Measurements from ENCODE around the gene RFTN1.

RFTN1 gene

GRCh38 chr3:16373341-16373946 is 140.1 kb downstream of the RFTN1 start:
- DNase-seq, result no peak

- no peak for DNase-seq
Observed at GRCh38 chr3:16372362-16373292, 140.9 kb downstream of the RFTN1 start.

- DNase-seq, result no peak
Observed at GRCh38 chr3:16370872-16371740, 142.4 kb downstream of the RFTN1 start.

- no peak for DNase-seq
Observed at GRCh38 chr3:16370503-16370871, 143.0 kb downstream of the RFTN1 start.

- DNase-seq, result no peak
Observed at GRCh38 chr3:16369885-16370284, 143.6 kb downstream of the RFTN1 start.

- no peak for DNase-seq
Observed at GRCh38 chr3:16369276-16369675, 144.2 kb downstream of the RFTN1 start.

GRCh38 chr3:16366581-16366980 is 146.9 kb downstream of the RFTN1 start:
- no peak for DNase-seq

- no peak for DNase-seq
Observed at GRCh38 chr3:16365491-16366128, 147.9 kb downstream of the RFTN1 start.

GRCh38 chr3:16364963-16365362 is 148.5 kb downstream of the RFTN1 start:
- no peak for DNase-seq

- no peak for DNase-seq
Observed at GRCh38 chr3:16364323-16364722, 149.2 kb downstream of the RFTN1 start.

- no peak for DNase-seq
Observed at GRCh38 chr3:16363636-16364035, 149.9 kb downstream of the RFTN1 start.

- DNase-seq, result no peak
Observed at GRCh38 chr3:16362770-16363169, 150.7 kb downstream of the RFTN1 start.

- DNase-seq, result no peak
Observed at GRCh38 chr3:16361087-16361486, 152.4 kb downstream of the RFTN1 start.

- DNase-seq, result no peak
Observed at GRCh38 chr3:16359331-16359730, 154.2 kb downstream of the RFTN1 start.

- no peak for DNase-seq
Observed at GRCh38 chr3:16358336-16358735, 155.2 kb downstream of the RFTN1 start.

GRCh38 chr3:16357186-16358121 is 156.0 kb downstream of the RFTN1 start:
- DNase-seq, result no peak

GRCh38 chr3:16355828-16356227 is 157.7 kb downstream of the RFTN1 start:
- no peak for DNase-seq

GRCh38 chr3:16354291-16354690 is 159.2 kb downstream of the RFTN1 start:
- DNase-seq, result no peak

GRCh38 chr3:16352428-16352827 is 161.1 kb downstream of the RFTN1 start:
- no peak for DNase-seq

- no peak for DNase-seq
Observed at GRCh38 chr3:16350597-16351318, 162.7 kb downstream of the RFTN1 start.

GRCh38 chr3:16349986-16350596 is 163.4 kb downstream of the RFTN1 start:
- DNase-seq, result no peak
